Endodermal cell (in vitro differentiated cells): Measurements from ENCODE around the gene SP1. TPM values are rescaled to one million over a fixed set of nuclear protein-coding genes. Genes with fewer than 3 reads are reported as not detected.
"Not testable (repeated sequence)": the region's sequence is repeated elsewhere in the genome, so short reads cannot be mapped to it uniquely, and the experiment has no call there.

Experiments
- DNase-seq: peaks from one replicate; pipeline ENCODE4 v3.0.0-alpha.2; 2017
- H3K27ac ChIP-seq: 2 replicates; pipeline ENCODE4 v1.5.1; 2013; ENCODE audit warnings: mild to moderate bottlenecking, low read depth, low read length, moderate library complexity
- H3K27me3 ChIP-seq: 2 replicates; pipeline ENCODE4 v1.6.1; 2013; ENCODE audit warnings: mild to moderate bottlenecking, low read length, moderate library complexity; ENCODE audit not compliant: insufficient read depth, control insufficient read depth, poor library complexity, severe bottlenecking
- H3K36me3 ChIP-seq: 2 replicates; pipeline ENCODE4 v1.7.0; 2013; ENCODE audit warnings: mild to moderate bottlenecking, low read length, moderate library complexity; ENCODE audit not compliant: control insufficient read depth, insufficient read depth
- H3K4me1 ChIP-seq: one replicate; pipeline ENCODE4 v1.7.0; 2013; ENCODE audit warnings: low read length; ENCODE audit not compliant: control insufficient read depth, insufficient read depth
- H3K4me3 ChIP-seq: 2 replicates; pipeline ENCODE4 v1.5.1; 2013; ENCODE audit warnings: mild to moderate bottlenecking, low read length, moderate library complexity
- H3K9ac ChIP-seq: 2 replicates; pipeline ENCODE4 v1.6.1; 2013; ENCODE audit warnings: mild to moderate bottlenecking, low read length, moderate library complexity; ENCODE audit not compliant: poor library complexity, severe bottlenecking; ENCODE audit errors: extremely low read depth
- H3K9me3 ChIP-seq: 2 replicates; pipeline ENCODE4 v1.6.1; 2013; ENCODE audit warnings: mild to moderate bottlenecking, low read length, moderate library complexity; ENCODE audit not compliant: control insufficient read depth
- H3K27ac Mint-ChIP-seq: 2 replicates; pipeline ENCODE4 v1.8.0; 2020; ENCODE audit warnings: mixed read lengths
- H3K27me3 Mint-ChIP-seq: 2 replicates; pipeline ENCODE4 v1.8.0; 2021; ENCODE audit warnings: mild to moderate bottlenecking, mixed read lengths; ENCODE audit not compliant: insufficient read depth
- H3K36me3 Mint-ChIP-seq: 2 replicates; pipeline ENCODE4 v1.8.0; 2020; ENCODE audit warnings: low read depth, mixed read lengths
- H3K4me1 Mint-ChIP-seq: 2 replicates; pipeline ENCODE4 v1.8.0; 2020; ENCODE audit warnings: mixed read lengths
- H3K4me3 Mint-ChIP-seq: 2 replicates; pipeline ENCODE4 v1.8.0; 2020; ENCODE audit warnings: mild to moderate bottlenecking, moderate library complexity, mixed read lengths
- H3K9me3 Mint-ChIP-seq: 2 replicates; pipeline ENCODE4 v1.8.0; 2020; ENCODE audit warnings: mild to moderate bottlenecking, mixed read lengths
- WGBS, 2 experiments: methylation state at CpG; one replicate each; pipeline versions ENCODE4 v1.1.5 to v1.1.7; 2013; ENCODE audit warnings: missing lambda C conversion rate in 2 of 2, mixed read lengths in 1 of 2; ENCODE audit not compliant: insufficient coverage in 1 of 2, insufficient read length in 1 of 2; 5-methylcytosine and 5-hydroxymethylcytosine counted together
- total RNA-seq, 2 donors: library from RNA; stranded (reverse); fragmentation: NEBNext Ultra II Directional in 1 of 2; extraction: Animal tissue kit (Norgen Biotek cat#: 25700) in 1 of 2; gene quantifications; 2 replicates in 1 of 2; 3 replicates in 1 of 2; pipeline ENCODE4 v1.2.1, GENCODE V29; 2021
- TF ChIP-seq, protein P1 (sequence below): fragments of 200-600 bp; sonication (generic); conservative IDR thresholded peaks from 2 replicates; pipeline ENCODE4 v1.5.0; 2021; ENCODE audit warnings: antibody characterized with exemption, mild to moderate bottlenecking

Gene SP1
- total RNA-seq, 2 donors from 2014 or later = 91.2 to 99.5 TPM

DNA sequence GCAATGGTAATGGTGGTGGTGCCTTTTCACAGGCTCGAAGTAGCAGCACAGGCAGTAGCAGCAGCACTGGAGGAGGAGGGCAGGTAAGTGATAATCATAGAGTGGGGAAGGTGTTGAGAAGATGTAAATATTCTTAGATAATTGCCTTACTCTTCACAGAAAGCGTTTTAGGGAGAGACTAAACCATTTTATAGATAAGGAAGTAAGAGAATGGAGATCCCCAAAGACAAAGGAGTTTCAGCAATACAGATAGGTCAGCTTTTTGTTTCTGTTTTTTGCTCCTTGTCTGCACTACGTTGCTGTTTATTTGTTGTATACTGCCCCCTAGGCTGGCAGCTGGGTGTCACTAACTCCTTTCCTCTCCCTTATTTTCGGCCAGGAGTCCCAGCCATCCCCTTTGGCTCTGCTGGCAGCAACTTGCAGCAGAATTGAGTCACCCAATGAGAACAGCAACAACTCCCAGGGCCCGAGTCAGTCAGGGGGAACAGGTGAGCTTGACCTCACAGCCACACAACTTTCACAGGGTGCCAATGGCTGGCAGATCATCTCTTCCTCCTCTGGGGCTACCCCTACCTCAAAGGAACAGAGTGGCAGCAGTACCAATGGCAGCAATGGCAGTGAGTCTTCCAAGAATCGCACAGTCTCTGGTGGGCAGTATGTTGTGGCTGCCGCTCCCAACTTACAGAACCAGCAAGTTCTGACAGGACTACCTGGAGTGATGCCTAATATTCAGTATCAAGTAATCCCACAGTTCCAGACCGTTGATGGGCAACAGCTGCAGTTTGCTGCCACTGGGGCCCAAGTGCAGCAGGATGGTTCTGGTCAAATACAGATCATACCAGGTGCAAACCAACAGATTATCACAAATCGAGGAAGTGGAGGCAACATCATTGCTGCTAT lies 2.0 kb downstream of the SP1 start:
- Mint-ChIP-seq H3K4me3 (no peak overlapping the region), H3K4me1 (peaks cover 43% of the 10 kb centered on the region), H3K9me3 (no peaks in the 10 kb centered on the region), H3K36me3 (peaks cover 36% of the 10 kb centered on the region), H3K27ac (peak overlapping the region; percentile 94), H3K27me3 (no peaks in the 10 kb centered on the region)
- 64 to 83% methylated on average over 8 to 9 of the region's 9 CpGs for WGBS, 2 experiments
- peak overlapping the region; percentile 83 for H3K9ac ChIP-seq
- peak overlapping the region; percentile 84 for H3K27ac ChIP-seq
- no peaks in the 10 kb centered on the region for H3K27me3 ChIP-seq
- H3K9me3 ChIP-seq = no peaks in the 10 kb centered on the region
- peaks cover 14% of the 10 kb centered on the region for H3K4me1 ChIP-seq
- TF ChIP-seq, protein P1, sequence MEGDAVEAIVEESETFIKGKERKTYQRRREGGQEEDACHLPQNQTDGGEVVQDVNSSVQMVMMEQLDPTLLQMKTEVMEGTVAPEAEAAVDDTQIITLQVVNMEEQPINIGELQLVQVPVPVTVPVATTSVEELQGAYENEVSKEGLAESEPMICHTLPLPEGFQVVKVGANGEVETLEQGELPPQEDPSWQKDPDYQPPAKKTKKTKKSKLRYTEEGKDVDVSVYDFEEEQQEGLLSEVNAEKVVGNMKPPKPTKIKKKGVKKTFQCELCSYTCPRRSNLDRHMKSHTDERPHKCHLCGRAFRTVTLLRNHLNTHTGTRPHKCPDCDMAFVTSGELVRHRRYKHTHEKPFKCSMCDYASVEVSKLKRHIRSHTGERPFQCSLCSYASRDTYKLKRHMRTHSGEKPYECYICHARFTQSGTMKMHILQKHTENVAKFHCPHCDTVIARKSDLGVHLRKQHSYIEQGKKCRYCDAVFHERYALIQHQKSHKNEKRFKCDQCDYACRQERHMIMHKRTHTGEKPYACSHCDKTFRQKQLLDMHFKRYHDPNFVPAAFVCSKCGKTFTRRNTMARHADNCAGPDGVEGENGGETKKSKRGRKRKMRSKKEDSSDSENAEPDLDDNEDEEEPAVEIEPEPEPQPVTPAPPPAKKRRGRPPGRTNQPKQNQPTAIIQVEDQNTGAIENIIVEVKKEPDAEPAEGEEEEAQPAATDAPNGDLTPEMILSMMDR = peak; percentile 83
- peak; percentile 93 for DNase-seq
- H3K36me3 ChIP-seq = peaks cover 41% of the 10 kb centered on the region
- H3K4me3 ChIP-seq = peak overlapping the region; percentile 96

DNA sequence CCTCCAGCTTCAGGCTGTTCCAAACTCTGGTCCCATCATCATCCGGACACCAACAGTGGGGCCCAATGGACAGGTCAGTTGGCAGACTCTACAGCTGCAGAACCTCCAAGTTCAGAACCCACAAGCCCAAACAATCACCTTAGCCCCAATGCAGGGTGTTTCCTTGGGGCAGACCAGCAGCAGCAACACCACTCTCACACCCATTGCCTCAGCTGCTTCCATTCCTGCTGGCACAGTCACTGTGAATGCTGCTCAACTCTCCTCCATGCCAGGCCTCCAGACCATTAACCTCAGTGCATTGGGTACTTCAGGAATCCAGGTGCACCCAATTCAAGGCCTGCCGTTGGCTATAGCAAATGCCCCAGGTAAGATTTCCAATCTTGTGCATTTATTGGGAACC lies 3.3 kb downstream of the SP1 start:
- peaks cover 46% of the 10 kb centered on the region for H3K4me1 Mint-ChIP-seq
- H3K36me3 Mint-ChIP-seq = peaks cover 47% of the 10 kb centered on the region
- Histone ChIP-seq H3K27me3 (no peaks in the 10 kb centered on the region), H3K27ac (no peak overlapping the region), H3K4me1 (peaks cover 14% of the 10 kb centered on the region), H3K9ac (no peak overlapping the region), H3K9me3 (no peaks in the 10 kb centered on the region), H3K4me3 (peak overlapping the region; percentile 96), H3K36me3 (peaks cover 47% of the 10 kb centered on the region)
- 90 to 91% methylated on average over 2 of the region's 2 CpGs for whole genome bisulfite sequencing, 2 experiments
- DNase-seq = no peak
- no peaks in the 10 kb centered on the region for H3K9me3 Mint-ChIP-seq
- TF ChIP-seq, protein P1 = no peak
- peak overlapping the region; percentile 3 for H3K27ac Mint-ChIP-seq
- H3K27me3 Mint-ChIP-seq = no peaks in the 10 kb centered on the region
- H3K4me3 Mint-ChIP-seq = no peak overlapping the region

DNA sequence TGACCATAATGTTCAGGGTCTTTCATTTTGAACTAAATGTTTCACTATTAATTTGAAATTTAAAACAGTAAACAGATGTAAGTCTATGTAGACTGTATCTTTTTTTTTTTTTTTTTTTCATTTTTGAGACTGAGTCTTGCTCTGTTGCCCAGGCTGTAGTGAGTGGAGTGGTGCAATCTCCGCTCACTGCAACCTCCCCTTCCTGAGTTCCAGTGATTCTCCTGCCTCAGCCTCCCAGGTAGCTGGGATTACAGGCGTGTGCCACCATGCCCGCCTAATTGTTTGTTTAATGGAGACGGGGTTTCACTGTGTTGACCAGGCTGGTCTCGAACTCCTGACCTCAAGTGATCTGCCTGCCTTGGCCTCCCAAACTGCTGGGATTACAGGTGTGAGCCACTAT lies 6.4 kb downstream of the SP1 start:
- peak overlapping the region; percentile 83 for H3K4me3 ChIP-seq
- H3K27ac Mint-ChIP-seq = not testable (repeated sequence)

More for the DNA sequence above, 6.4 kb downstream of the SP1 start:
- H3K4me3 Mint-ChIP-seq, H3K9me3 Mint-ChIP-seq, H3K27ac ChIP-seq, H3K9me3 ChIP-seq, H3K27me3 Mint-ChIP-seq, DNase-seq, H3K27me3 ChIP-seq, H3K4me1 ChIP-seq: not testable (repeated sequence)
- Histone ChIP-seq H3K36me3 (peaks cover 66% of the 10 kb centered on the region), H3K9ac (peak overlapping the region; percentile 2)
- peaks cover 66% of the 10 kb centered on the region for H3K36me3 Mint-ChIP-seq
- peaks cover 50% of the 10 kb centered on the region for H3K4me1 Mint-ChIP-seq
- WGBS, 2 experiments = 85 to 95% methylated on average over 4 to 5 of the region's 5 CpGs
